ENCODE measurements around the gene GNMT.

The GNMT gene

DNA sequence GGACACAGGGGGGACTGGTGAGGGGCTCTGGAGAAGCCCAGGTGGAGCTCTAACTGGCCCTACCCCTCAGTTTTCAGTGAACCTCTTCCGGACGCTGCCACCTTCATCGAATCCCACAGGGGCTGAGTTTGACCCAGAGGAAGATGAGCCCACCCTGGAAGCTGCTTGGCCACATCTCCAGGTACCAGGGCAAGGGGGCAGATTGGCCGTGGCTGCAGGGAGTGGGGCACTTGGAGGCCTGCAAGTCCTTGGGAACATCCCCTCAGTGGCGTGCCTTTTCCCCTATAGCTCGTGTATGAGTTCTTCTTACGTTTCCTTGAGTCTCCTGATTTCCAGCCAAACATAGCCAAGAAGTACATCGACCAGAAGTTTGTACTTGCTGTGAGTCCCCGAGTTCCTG is 46.6 kb downstream of the GNMT start:
- H3K36me3 ChIP-seq (ENCODE audit: insufficient read depth, low read length), result peaks cover 62% of the 10 kb centered on the region
- H3K4me2 ChIP-seq (ENCODE audit: low read length), result no peak overlapping the region
- no peaks in the 10 kb centered on the region for H3K9me2 ChIP-seq (ENCODE audit: low read depth, low read length)
- no peak overlapping the region for H3K4me3 ChIP-seq (ENCODE audit: low read depth, low read length, poor library complexity, severe bottlenecking)
- H3F3A ChIP-seq (ENCODE audit: insufficient read depth, low read length), result no peaks in the 10 kb centered on the region
- no peak overlapping the region for H2AFZ ChIP-seq (ENCODE audit: low read length)
- H3K79me2 ChIP-seq (ENCODE audit: insufficient read depth, low read length), result no peaks in the 10 kb centered on the region
- TF ChIP-seq EZH2 (IDR thresholded peaks at IDR 0.05; ENCODE audit: borderline replicate concordance, low read length), result no peak
- TF ChIP-seq, protein P1, sequence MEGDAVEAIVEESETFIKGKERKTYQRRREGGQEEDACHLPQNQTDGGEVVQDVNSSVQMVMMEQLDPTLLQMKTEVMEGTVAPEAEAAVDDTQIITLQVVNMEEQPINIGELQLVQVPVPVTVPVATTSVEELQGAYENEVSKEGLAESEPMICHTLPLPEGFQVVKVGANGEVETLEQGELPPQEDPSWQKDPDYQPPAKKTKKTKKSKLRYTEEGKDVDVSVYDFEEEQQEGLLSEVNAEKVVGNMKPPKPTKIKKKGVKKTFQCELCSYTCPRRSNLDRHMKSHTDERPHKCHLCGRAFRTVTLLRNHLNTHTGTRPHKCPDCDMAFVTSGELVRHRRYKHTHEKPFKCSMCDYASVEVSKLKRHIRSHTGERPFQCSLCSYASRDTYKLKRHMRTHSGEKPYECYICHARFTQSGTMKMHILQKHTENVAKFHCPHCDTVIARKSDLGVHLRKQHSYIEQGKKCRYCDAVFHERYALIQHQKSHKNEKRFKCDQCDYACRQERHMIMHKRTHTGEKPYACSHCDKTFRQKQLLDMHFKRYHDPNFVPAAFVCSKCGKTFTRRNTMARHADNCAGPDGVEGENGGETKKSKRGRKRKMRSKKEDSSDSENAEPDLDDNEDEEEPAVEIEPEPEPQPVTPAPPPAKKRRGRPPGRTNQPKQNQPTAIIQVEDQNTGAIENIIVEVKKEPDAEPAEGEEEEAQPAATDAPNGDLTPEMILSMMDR (IDR thresholded peaks at IDR 0.05; ENCODE audit: low read length), result no peak
- H3K27ac ChIP-seq (ENCODE audit: low read depth, low read length, poor library complexity, severe bottlenecking), result no peak overlapping the region
- H3K9me3 ChIP-seq (ENCODE audit: low read length), result no peaks in the 10 kb centered on the region
- H3K9ac ChIP-seq (ENCODE audit: low read length), result no peak overlapping the region
- H3K4me1 ChIP-seq (ENCODE audit: insufficient read depth, low read length, severe bottlenecking), result peaks cover under 1% of the 10 kb centered on the region
- H3K27me3 ChIP-seq (ENCODE audit: insufficient read depth, low read length), result no peaks in the 10 kb centered on the region
- no peaks in the 10 kb centered on the region for H4K20me1 ChIP-seq (ENCODE audit: insufficient read depth, low read length)

- peaks cover 66% of the 10 kb centered on the region for H3K36me3 ChIP-seq (ENCODE audit: insufficient read depth, low read length)
- no peaks in the 10 kb centered on the region for H3K27me3 ChIP-seq (ENCODE audit: insufficient read depth, low read length)
- H3K9ac ChIP-seq (ENCODE audit: low read length), result no peak overlapping the region
- no peaks in the 10 kb centered on the region for H3K9me3 ChIP-seq (ENCODE audit: low read length)
- H3K4me1 ChIP-seq (ENCODE audit: insufficient read depth, low read length, severe bottlenecking), result peaks cover 12% of the 10 kb centered on the region
- no peak overlapping the region for H3K4me3 ChIP-seq (ENCODE audit: low read depth, low read length, poor library complexity, severe bottlenecking)
- H4K20me1 ChIP-seq (ENCODE audit: insufficient read depth, low read length), result no peaks in the 10 kb centered on the region
- no peaks in the 10 kb centered on the region for H3F3A ChIP-seq (ENCODE audit: insufficient read depth, low read length)
- H3K79me2 ChIP-seq (ENCODE audit: insufficient read depth, low read length), result no peaks in the 10 kb centered on the region
- no peaks in the 10 kb centered on the region for H3K9me2 ChIP-seq (ENCODE audit: low read depth, low read length)
- H3K4me2 ChIP-seq (ENCODE audit: low read length), result no peak overlapping the region
- no peak overlapping the region for H2AFZ ChIP-seq (ENCODE audit: low read length)
- TF ChIP-seq EZH2 (IDR thresholded peaks at IDR 0.05; ENCODE audit: borderline replicate concordance, low read length), result no peak
- TF ChIP-seq, protein P1 (IDR thresholded peaks at IDR 0.05; ENCODE audit: low read length), result peak; percentile 71
- peak overlapping the region; percentile 9 for H3K27ac ChIP-seq (ENCODE audit: low read depth, low read length, poor library complexity, severe bottlenecking)
Measured at GRCh38 chr6:43009124-43009523, 48.6 kb downstream of the GNMT start.

- Histone ChIP-seq H2AFZ (ENCODE audit: low read length) (no peak overlapping the region), H3K27ac (ENCODE audit: low read depth, low read length, poor library complexity, severe bottlenecking) (no peak overlapping the region), H3K79me2 (ENCODE audit: insufficient read depth, low read length) (peaks cover 10% of the 10 kb centered on the region; the same call in 1 of the 2 replicates), H3K36me3 (ENCODE audit: insufficient read depth, low read length) (peaks cover 60% of the 10 kb centered on the region), H3K9ac (ENCODE audit: low read length) (no peak overlapping the region; the same call in 1 of the 2 replicates), H4K20me1 (ENCODE audit: insufficient read depth, low read length) (no peaks in the 10 kb centered on the region), H3K9me2 (ENCODE audit: low read depth, low read length) (no peaks in the 10 kb centered on the region), H3K4me3 (ENCODE audit: low read depth, low read length, poor library complexity, severe bottlenecking) (no peak overlapping the region), H3K9me3 (ENCODE audit: low read length) (no peaks in the 10 kb centered on the region), H3K4me1 (ENCODE audit: insufficient read depth, low read length, severe bottlenecking) (peaks cover 23% of the 10 kb centered on the region), H3K4me2 (ENCODE audit: low read length) (no peak overlapping the region), H3F3A (ENCODE audit: insufficient read depth, low read length) (no peaks in the 10 kb centered on the region), H3K27me3 (ENCODE audit: insufficient read depth, low read length) (no peaks in the 10 kb centered on the region)
- TF ChIP-seq, protein P1 (IDR thresholded peaks at IDR 0.05; ENCODE audit: low read length), result no peak
- no peak for TF ChIP-seq EZH2 (IDR thresholded peaks at IDR 0.05; ENCODE audit: borderline replicate concordance, low read length)
Measured at GRCh38 chr6:43011207-43011606, 50.7 kb downstream of the GNMT start.
